Measurements from ENCODE around the gene PRELID1. TPM values are rescaled to one million over a fixed set of nuclear protein-coding genes. Genes with fewer than 3 reads are reported as not detected.

The PRELID1 gene
- total RNA-seq, 2 experiments from 2014 or later: 33.1 to 35.0 TPM

- peaks cover 91% of the 10 kb centered on the region for H3K36me3 Mint-ChIP-seq (ENCODE audit: low read depth)
- H3K9me3 Mint-ChIP-seq: no peaks in the 10 kb centered on the region
- intact Hi-C loops (cut with DNase I, micrococcal nuclease): no loop called here
Measured at GRCh38 chr5:177265395-177265794, 38.2 kb upstream of the PRELID1 start.

GRCh38 chr5:177269232-177269895 lies 34.2 kb upstream of the PRELID1 start:
- no peak for ATAC-seq (ENCODE audit: poor library complexity)
- Histone ChIP-seq H3K36me3 (ENCODE audit: insufficient read depth, low read length) (peaks cover 92% of the 10 kb centered on the region), H3K27me3 (ENCODE audit: control insufficient read depth in 1 of 2, insufficient read depth in 2 of 2, low read length in 2 of 2) (no peaks in the 10 kb centered on the region), H3K9me3 (ENCODE audit: control insufficient read depth in 1 of 2, insufficient read depth in 1 of 2, low read length in 2 of 2) (no peaks in the 10 kb centered on the region), H3K4me1 (ENCODE audit: insufficient read depth, low read length) (no peaks in the 10 kb centered on the region), H3K4me3 (ENCODE audit: low read length) (no peak overlapping the region), H3K27ac (ENCODE audit: low read depth in 1 of 2, low read length in 2 of 2) (no peak overlapping the region)
- no peak overlapping the region for H3K27ac Mint-ChIP-seq
- intact Hi-C loops (cut with DNase I, micrococcal nuclease): no loop called here
- H3K36me3 Mint-ChIP-seq (ENCODE audit: low read depth): peaks cover 93% of the 10 kb centered on the region
- POLR2A ChIA-PET: no interaction called here
- no peak overlapping the region for H3K4me3 Mint-ChIP-seq
- CTCF ChIA-PET: interaction anchor here (1.2 kb wide), 1 partner anchor 19 kb away, joined by 4 read pairs; no protein-coding TSS in a partner anchor
- H3K9me3 Mint-ChIP-seq: no peaks in the 10 kb centered on the region
- no peak for TF ChIP-seq CTCF (IDR thresholded peaks at IDR 0.05)
- H3K27me3 Mint-ChIP-seq: no peaks in the 10 kb centered on the region
- no peaks in the 10 kb centered on the region for H3K4me1 Mint-ChIP-seq (ENCODE audit: low read depth)
- DNase-seq: no peak

More at GRCh38 chr5:177265395-177265794, 38.2 kb upstream of the PRELID1 start:
- no peaks in the 10 kb centered on the region for H3K27me3 Mint-ChIP-seq
- no peak overlapping the region for H3K27ac ChIP-seq (ENCODE audit: low read depth in 1 of 2, low read length in 2 of 2)
- peaks cover 91% of the 10 kb centered on the region for H3K36me3 ChIP-seq (ENCODE audit: insufficient read depth, low read length)
- POLR2A ChIA-PET: no interaction called here
- no peak overlapping the region for H3K4me3 Mint-ChIP-seq
- no peak overlapping the region for H3K4me3 ChIP-seq (ENCODE audit: low read length)
- no peaks in the 10 kb centered on the region for H3K4me1 ChIP-seq (ENCODE audit: insufficient read depth, low read length)
- no peak for TF ChIP-seq CTCF (IDR thresholded peaks at IDR 0.05)
- H3K27ac Mint-ChIP-seq: no peak overlapping the region
- H3K27me3 ChIP-seq (ENCODE audit: control insufficient read depth in 1 of 2, insufficient read depth in 2 of 2, low read length in 2 of 2): no peaks in the 10 kb centered on the region
- ATAC-seq (ENCODE audit: poor library complexity): no peak
- no peak for DNase-seq
- CTCF ChIA-PET: no interaction called here
- no peaks in the 10 kb centered on the region for H3K4me1 Mint-ChIP-seq (ENCODE audit: low read depth)
- no peaks in the 10 kb centered on the region for H3K9me3 ChIP-seq (ENCODE audit: control insufficient read depth in 1 of 2, insufficient read depth in 1 of 2, low read length in 2 of 2)

GRCh38 chr5:177269976-177270375 lies 33.6 kb upstream of the PRELID1 start:
- no peak overlapping the region for H3K27ac Mint-ChIP-seq
- POLR2A ChIA-PET: no interaction called here

More at GRCh38 chr5:177269976-177270375, 33.6 kb upstream of the PRELID1 start:
- H3K27me3 ChIP-seq (ENCODE audit: control insufficient read depth in 1 of 2, insufficient read depth in 2 of 2, low read length in 2 of 2): no peaks in the 10 kb centered on the region
- no peaks in the 10 kb centered on the region for H3K4me1 ChIP-seq (ENCODE audit: insufficient read depth, low read length)
- H3K27ac ChIP-seq (ENCODE audit: low read depth in 1 of 2, low read length in 2 of 2): no peak overlapping the region
- intact Hi-C loops (cut with DNase I, micrococcal nuclease): no loop called here
- H3K9me3 Mint-ChIP-seq: no peaks in the 10 kb centered on the region
- CTCF ChIA-PET: no interaction called here
- TF ChIP-seq CTCF (IDR thresholded peaks at IDR 0.05): no peak
- H3K27me3 Mint-ChIP-seq: no peaks in the 10 kb centered on the region
- no peaks in the 10 kb centered on the region for H3K9me3 ChIP-seq (ENCODE audit: control insufficient read depth in 1 of 2, insufficient read depth in 1 of 2, low read length in 2 of 2)
- peaks cover 93% of the 10 kb centered on the region for H3K36me3 Mint-ChIP-seq (ENCODE audit: low read depth)
- DNase-seq (no peak), ATAC-seq (ENCODE audit: poor library complexity) (no peak)
- H3K4me3 ChIP-seq (ENCODE audit: low read length): no peak overlapping the region
- H3K4me1 Mint-ChIP-seq (ENCODE audit: low read depth): no peaks in the 10 kb centered on the region
- no peak overlapping the region for H3K4me3 Mint-ChIP-seq
- H3K36me3 ChIP-seq (ENCODE audit: insufficient read depth, low read length): peaks cover 91% of the 10 kb centered on the region
